NCI-H1105 (cell line): Measurements from ENCODE around the gene ITGB4.

Source experiments
- DNase-seq: peaks from one replicate; lab custom pipeline; 2025; lab: John Stamatoyannopoulos, UW

The ITGB4 gene

GRCh38 chr17:75791254-75791653 is 70.0 kb downstream of the ITGB4 start:
- DNase-seq = no peak

- no peak for DNase-seq
Observed at GRCh38 chr17:75793460-75793859, 72.2 kb downstream of the ITGB4 start.

GRCh38 chr17:75795820-75796607 is 74.8 kb downstream of the ITGB4 start:
- no peak for DNase-seq

GRCh38 chr17:75799402-75799801 is 78.1 kb downstream of the ITGB4 start:
- DNase-seq = no peak

- no peak for DNase-seq
Observed at GRCh38 chr17:75803883-75804282, 82.6 kb downstream of the ITGB4 start.

- DNase-seq = no peak
Observed at GRCh38 chr17:75806822-75807500, 85.7 kb downstream of the ITGB4 start.
